GM21390 (cell line): ENCODE results near the gene RNF39.

Experiments used
- ATAC-seq: cut with Tn5 transposase; IDR thresholded peaks from one replicate; pipeline ENCODE4 v1.9.1; 2021; ENCODE audit not compliant: unreplicated experiment

Gene RNF39

GRCh38 chr6:30097902-30098768 lies 22.6 kb upstream of the RNF39 start:
- ATAC-seq = no peak

DNA sequence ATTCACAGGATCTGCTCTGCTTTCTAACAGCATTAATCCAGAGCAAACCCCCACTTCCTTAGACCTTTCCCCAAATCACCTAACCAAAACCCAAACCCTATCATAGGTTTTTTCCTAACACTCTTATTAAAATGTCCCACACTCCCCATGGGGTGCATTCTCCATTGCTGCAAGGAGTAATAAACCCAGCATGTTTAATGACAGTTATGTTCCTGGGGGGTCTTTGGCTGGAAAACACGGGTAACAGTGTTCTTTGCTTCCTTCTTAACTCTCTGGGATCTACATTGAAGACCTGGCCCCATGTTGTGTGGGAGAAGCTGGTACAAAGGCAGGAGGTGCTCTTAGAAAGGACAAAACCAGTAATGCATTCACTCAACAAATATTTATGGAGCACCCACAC lies 21.3 kb upstream of the RNF39 start:
- ATAC-seq = no peak

GRCh38 chr6:30093951-30094661 lies 18.5 kb upstream of the RNF39 start:
- no peak for ATAC-seq

- no peak for ATAC-seq
These were observed 17.4 kb upstream of the RNF39 start for GRCh38 chr6:30092852-30093543.

DNA sequence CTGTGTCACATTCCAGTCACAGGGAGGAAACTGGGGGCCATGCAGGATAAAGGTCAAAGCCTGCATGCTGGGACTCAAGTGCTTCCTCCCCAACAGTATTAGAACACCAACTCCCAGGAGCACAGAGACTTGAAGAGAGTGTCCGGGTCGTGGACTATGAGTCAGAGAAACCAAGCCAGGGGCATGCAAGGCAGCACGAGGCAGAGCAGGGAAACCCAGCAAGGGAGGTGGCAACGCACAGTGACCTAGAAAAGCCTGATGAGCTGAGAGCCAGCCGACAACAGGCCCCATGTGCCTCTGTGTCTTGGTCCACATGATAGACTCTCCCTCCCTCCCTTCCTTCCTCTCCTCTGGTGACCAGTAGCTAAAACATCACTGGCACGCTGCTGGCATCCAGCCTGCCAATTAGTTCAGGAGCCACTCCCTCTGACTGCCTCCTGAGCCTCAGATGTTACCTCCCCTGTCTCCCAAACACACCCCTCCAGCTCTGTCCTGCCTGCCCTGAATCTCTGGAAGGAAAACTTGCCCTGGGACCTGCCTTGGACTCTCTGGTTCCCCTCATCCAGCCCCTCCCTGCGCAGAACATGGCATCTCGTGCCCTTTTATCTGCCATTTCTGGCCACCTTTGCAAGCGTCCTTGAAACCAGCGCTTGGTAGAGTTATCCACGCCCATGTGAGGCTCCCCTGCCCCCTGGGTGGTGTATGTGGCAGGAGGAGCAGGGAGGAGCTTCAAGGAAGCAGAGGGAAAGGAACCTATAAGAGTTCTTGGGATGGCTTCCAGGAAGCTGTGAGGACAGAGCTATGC lies 16.2 kb upstream of the RNF39 start:
- ATAC-seq = no peak

DNA sequence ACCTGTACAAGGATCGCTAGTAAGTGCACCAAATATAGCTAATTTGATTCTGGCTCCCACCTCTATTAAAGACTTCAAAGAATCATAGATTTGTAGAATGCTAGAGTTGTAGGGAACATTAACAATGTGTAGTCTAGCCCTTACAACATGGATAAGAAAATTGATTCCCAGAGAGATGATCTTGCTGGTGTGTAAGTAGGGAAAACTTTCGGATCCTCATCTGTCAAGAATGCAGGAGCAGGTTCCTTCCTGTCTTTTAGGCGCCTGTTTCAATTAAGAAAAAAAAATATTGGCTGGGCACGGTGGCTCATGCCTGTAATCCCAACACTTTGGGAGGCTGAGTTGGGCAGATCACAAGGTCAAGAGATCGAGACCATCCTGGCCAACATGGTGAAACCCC lies 12.3 kb upstream of the RNF39 start:
- no peak for ATAC-seq

- no peak for ATAC-seq
These were observed 1.6 kb upstream of the RNF39 start for GRCh38 chr6:30077218-30077617.

- no peak for ATAC-seq
These were observed 492 bp upstream of the RNF39 start for GRCh38 chr6:30075790-30076732.

GRCh38 chr6:30074331-30075093 lies 1.1 kb downstream of the RNF39 start:
- no peak for ATAC-seq

GRCh38 chr6:30073489-30074235 lies 1.9 kb downstream of the RNF39 start:
- ATAC-seq = no peak

GRCh38 chr6:30071858-30072257 lies 3.7 kb downstream of the RNF39 start:
- ATAC-seq = no peak

DNA sequence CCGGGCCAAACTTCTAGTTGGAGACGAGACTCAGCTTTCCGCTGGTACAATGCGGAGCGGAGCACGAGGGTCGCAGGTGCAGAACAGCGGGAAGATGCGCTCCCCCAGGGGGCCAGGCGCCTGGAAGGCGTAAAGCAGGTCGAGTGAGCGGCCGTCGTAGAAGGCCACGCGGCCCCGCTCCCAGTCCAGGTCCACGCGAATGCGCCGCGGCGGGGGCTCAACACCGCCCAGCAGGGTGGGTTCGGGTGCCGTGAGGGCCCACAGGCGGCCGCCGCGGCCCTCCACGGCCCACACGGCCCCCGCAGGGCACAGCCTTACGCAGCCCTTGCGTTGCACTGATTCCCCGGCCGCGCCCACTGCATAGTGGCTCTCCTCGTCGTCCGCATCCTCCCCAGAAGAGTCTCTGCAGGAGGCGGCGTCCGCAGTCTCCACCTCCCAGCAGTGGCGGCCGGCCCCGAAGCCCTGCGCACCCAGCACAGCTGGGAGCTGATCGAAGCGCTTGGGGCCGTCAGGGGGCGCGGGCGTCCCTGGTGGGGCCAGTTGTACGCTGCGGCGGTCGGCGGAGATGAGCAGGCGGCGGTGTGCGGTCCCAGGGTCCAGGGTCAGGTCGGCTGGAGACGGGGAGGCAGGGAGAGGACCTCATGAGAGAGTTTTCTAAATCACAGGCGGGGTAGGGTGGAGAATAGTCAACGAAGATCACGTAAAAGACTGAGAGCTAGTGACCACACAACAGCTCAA lies 4.3 kb downstream of the RNF39 start:
- no peak for ATAC-seq

DNA sequence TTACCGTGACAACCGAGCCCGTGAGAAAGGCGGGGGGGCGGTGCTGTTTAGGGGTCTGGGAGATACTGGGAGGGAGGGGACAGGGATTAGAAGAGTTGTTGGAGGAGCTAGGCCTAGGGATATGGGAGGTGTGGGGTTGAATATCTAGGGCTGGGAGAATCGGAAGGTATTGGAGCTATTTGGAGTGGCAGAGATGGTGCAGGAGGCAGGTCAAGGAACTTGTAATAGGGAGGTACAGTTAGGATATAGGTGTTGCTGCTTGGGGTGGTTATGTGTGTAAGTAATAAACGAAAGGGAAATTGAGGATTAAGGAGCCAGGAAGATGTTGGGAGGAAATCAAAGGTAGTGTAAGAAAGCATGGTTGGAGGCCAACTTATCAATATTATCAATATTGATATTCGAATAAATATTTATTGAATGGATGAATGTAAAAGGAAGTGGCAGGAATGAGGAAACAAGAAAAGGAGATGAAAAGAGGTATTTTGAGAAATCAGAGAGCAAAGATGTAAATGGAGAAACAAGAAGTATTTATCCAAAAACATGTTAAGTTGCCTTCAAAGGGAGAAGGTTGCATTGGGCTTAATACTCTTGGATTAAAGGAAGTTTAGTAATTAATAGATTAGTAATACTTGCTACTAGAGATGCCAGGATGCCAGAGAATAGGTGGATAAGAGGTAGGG lies 8.0 kb downstream of the RNF39 start:
- no peak for ATAC-seq

DNA sequence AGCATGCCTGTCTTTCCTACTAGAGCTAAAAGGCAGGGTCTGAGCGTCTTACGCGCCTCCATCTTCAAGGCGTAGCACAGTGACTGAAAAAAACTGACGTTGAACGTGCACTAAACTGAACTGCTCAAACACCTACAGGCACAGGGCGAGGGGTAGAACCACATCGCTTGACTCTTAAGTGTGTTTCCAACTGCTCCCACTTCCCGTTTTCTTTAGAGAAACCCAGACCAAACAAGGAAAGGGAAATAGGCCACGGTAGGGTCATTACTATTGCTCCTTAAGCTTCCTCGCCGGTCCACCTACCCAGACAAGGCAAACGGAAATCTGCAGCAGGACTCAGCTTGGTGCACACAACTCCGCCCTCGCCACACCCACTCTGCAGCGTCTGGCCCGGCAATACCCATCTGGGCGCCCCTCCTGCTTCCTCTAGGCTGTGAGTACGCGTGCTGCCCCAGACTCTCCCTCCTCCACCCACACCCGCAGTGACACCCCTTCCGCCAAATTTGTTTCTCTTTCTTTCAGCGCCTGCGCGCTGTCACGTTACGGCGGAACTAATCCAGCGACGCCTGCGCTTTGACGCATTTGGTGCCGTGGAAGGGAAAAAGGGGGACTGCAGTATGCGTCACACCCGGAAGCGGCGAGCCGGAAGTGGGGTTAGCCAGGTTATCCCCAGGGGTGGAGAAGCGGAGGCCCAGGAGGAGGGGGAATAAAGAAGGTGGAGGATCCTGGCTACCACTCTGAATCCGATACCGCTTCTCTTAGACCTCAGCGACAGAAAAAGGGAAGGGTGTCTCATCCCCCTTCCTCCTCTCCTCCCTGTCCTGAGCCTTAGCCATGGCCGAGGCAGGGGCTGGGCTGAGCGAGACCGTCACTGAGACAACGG lies 8.8 kb downstream of the RNF39 start, which contains the start of gene PPP1R11:
TSS of gene PPP1R11 (plus strand) at position 622 of the 883 bp plus-strand sequence. CDS start at position 835, 213 bp downstream.
- ATAC-seq = peak; percentile 92

GRCh38 chr6:30066082-30066481 lies 9.5 kb downstream of the RNF39 start:
- no peak for ATAC-seq

- no peak for ATAC-seq
These were observed 12.3 kb downstream of the RNF39 start for GRCh38 chr6:30063315-30063714.
